T-helper 2 cell treated with Interferon-gamma antibody and Interleukin-4, amounts not matched to agents 100 ng/mL and 5 ng/mL, for 36 hours (primary cell): ENCODE measurements around the gene RFX4. TPM values are rescaled to one million over a fixed set of nuclear protein-coding genes. Genes with fewer than 3 reads are reported as not detected.
"Not testable (repeated sequence)": the region's sequence is repeated elsewhere in the genome, so short reads cannot be mapped to it uniquely, and the experiment has no call there.

Experiments
- intact Hi-C: fragments of 100-400 bp; cut with micrococcal nuclease; formaldehyde crosslinking; loops from one replicate; pipeline ENCODE4 v1.15.1; 2023
- total RNA-seq: library from RNA; stranded (reverse); gene quantifications from 2 replicates; pipeline ENCODE4 v1.2.3, GENCODE V29; 2022

The RFX4 gene
- total RNA-seq, 1 donor from 2014 or later: not detected

GRCh38 chr12:106687672-106688071, 104.9 kb downstream of the RFX4 start:
- intact Hi-C loops: no loop called here

- intact Hi-C loops: no loop called here
Measured at GRCh38 chr12:106690569-106691305, 107.9 kb downstream of the RFX4 start.

DNA sequence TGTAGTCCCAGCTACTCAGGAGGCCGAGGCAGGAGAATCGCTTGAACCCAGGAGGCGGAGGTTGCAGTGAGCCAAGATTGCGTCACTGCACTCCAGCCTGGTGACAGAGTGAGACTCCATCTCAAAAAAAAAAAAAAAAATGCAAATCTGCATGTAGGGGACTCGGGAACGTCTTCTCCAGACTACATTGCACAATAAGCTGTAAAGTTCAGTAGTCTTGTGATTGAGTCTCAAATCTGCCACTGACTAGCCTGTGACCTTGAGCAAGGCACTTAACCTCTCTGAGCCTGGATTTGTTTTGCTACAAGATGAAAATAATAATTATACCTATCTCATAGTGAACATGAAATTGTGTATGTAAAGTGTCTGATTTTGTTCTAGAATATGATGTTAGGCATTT, 109.2 kb downstream of the RFX4 start:
- intact Hi-C loops: not testable (repeated sequence)

- intact Hi-C loops: no loop called here
Measured at GRCh38 chr12:106692896-106693820, 110.4 kb downstream of the RFX4 start.

- intact Hi-C loops: no loop called here
Measured at GRCh38 chr12:106696071-106696470, 113.3 kb downstream of the RFX4 start.

GRCh38 chr12:106696681-106697417, 114.0 kb downstream of the RFX4 start:
- intact Hi-C loops: no loop called here

DNA sequence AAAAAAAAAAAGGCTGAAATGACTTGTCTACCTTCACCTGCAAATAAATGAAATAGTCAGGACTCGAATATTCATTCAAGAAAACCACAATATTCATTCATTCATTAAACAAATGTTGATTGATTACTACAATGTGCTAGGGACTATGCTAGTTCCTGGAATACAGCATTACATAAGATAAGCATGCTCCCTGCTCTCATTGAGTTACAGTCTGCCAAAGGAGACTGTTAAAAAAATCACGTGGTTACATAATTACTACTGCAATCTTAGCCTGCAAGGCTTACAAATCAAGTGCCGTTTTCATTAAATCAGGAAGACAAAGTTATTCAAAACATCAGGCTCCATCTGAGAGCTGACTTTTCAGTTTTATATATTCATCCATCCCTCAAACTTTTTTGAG, 121.3 kb downstream of the RFX4 start:
- intact Hi-C loops: no loop called here

GRCh38 chr12:106705971-106706370, 123.2 kb downstream of the RFX4 start:
- intact Hi-C loops: no loop called here

DNA sequence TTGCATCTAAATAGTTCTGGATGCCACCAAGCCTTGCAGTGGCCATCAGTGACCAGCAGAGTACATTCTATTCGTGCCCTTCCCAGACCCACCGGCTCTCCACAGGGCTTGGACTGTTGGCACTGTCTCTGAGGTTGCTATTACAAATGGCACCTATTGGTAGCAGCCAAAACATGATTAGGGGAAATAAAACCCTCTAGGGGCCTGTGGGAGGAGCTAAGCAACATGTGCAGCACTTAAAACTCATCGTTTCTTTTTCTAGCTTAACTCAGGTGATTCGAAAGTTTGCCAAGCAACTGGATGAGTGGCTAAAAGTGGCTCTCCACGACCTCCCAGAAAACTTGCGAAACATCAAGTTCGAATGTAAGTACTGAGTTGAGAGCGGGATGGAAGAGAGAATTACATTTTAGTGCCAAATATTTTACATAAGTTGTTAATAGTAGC, 126.3 kb downstream of the RFX4 start:
- intact Hi-C loops: no loop called here

GRCh38 chr12:106710143-106710893, 127.5 kb downstream of the RFX4 start:
- intact Hi-C loops: no loop called here

GRCh38 chr12:106711316-106711715, 128.5 kb downstream of the RFX4 start:
- intact Hi-C loops: no loop called here

GRCh38 chr12:106712768-106713167, 130.0 kb downstream of the RFX4 start:
- intact Hi-C loops: no loop called here

DNA sequence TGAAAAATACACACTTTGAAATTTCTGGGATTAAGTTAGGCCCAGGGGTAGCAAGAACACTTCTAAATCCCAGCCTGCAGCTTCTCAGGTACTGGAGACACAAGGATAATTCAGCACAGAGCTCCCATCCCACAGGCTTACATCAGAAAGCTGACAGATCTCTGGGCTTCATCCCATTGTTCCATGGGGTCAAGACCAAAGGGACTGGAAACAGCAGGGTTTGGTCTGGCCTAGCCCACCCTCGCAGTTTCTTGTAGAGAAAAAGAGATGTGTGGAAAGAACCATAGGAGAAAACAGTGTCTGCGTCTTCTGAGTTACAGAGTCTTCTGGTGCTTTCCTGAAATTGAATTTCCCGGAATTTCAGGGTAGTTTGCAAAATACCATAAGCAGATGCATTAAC, 132.1 kb downstream of the RFX4 start:
- intact Hi-C loops: no loop called here

DNA sequence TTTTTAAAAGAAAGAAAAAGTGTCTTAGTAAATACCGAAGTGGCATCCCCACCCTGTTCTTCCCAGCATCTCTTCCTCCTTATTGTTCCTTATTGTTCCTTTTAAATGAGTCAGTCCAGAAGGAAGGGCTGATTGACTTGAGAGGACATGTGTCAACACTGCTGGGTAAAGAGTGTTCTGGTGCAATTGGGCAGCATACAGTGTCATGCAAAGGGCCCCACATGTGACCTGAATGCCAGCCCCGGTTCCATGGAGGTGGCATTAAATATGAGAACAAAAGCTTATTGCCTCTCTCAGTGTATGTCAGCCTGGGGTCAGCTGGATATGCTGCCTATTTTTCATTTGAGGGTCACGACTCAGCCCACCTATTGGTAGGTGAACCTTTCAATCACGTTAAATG, 132.8 kb downstream of the RFX4 start:
- intact Hi-C loops: no loop called here

- intact Hi-C loops: no loop called here
Measured at GRCh38 chr12:106717673-106718072, 134.9 kb downstream of the RFX4 start.

GRCh38 chr12:106719879-106720278, 137.1 kb downstream of the RFX4 start:
- intact Hi-C loops: no loop called here

- intact Hi-C loops: no loop called here
Measured at GRCh38 chr12:106720696-106721095, 137.9 kb downstream of the RFX4 start.

- intact Hi-C loops: no loop called here
Measured at GRCh38 chr12:106721915-106722314, 139.1 kb downstream of the RFX4 start.

- intact Hi-C loops: no loop called here
Measured at GRCh38 chr12:106722837-106723236, 140.0 kb downstream of the RFX4 start.

GRCh38 chr12:106723416-106723815, 140.6 kb downstream of the RFX4 start:
- intact Hi-C loops: no loop called here

DNA sequence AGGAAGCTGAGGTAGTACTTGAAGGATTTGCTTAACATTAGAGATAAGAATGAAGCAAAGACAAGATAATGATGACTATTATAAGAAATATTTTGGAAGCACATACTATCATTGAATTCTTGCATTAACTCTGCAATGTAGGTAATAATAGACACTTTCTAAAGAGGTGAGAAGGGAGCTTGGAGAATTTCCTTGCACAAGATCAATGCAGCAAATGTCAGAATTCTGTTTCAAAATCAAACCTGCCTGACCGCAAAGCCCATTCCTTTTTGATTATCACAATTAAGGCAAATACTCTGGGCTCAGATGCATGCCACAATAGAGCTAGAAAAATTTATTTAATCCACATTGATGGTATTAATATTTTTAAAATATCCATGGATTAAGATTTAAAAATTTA, 141.3 kb downstream of the RFX4 start:
- intact Hi-C loops: no loop called here
